Immature natural killer cell (primary cell): Measurements from ENCODE around the gene C3orf33. TPM values are rescaled to one million over a fixed set of nuclear protein-coding genes. Genes with fewer than 3 reads are reported as not detected.

ENCODE experiments used
- DNase-seq, 3 donors: peaks; one replicate each; pipeline ENCODE4 v3.0.0; 2022; ENCODE audit warnings: mixed read lengths in 1 of 3
- H3K27ac Mint-ChIP-seq, 6 donors: one replicate each; pipeline ENCODE4 v1.8.0; 2020; ENCODE audit warnings: mixed read lengths in 6 of 6, mild to moderate bottlenecking in 5 of 6, inconsistent platforms in 4 of 6, moderate library complexity in 3 of 6
- H3K27me3 Mint-ChIP-seq, 3 donors: one replicate each; pipeline ENCODE4 v1.8.0; 2020 to 2021; ENCODE audit warnings: low read depth in 3 of 3, mild to moderate bottlenecking in 3 of 3, mixed read lengths in 3 of 3, moderate library complexity in 3 of 3, inconsistent platforms in 1 of 3
- H3K36me3 Mint-ChIP-seq, 3 donors: one replicate each; pipeline ENCODE4 v1.8.0; 2020; ENCODE audit warnings: mixed read lengths in 3 of 3, inconsistent platforms in 2 of 3, mild to moderate bottlenecking in 2 of 3
- H3K4me1 Mint-ChIP-seq, 2 donors: one replicate each; pipeline ENCODE4 v1.8.0; 2020; ENCODE audit warnings: inconsistent platforms in 2 of 2, mild to moderate bottlenecking in 2 of 2, mixed read lengths in 2 of 2, moderate library complexity in 1 of 2
- H3K4me3 Mint-ChIP-seq, 5 donors: one replicate each; pipeline ENCODE4 v1.8.0; 2020; ENCODE audit warnings: mild to moderate bottlenecking in 5 of 5, mixed read lengths in 5 of 5, inconsistent platforms in 3 of 5, moderate library complexity in 3 of 5
- H3K9me3 Mint-ChIP-seq, 6 donors: one replicate each; pipeline ENCODE4 v1.8.0; 2020; ENCODE audit warnings: mild to moderate bottlenecking in 6 of 6, mixed read lengths in 6 of 6, inconsistent platforms in 4 of 6, moderate library complexity in 3 of 6
- polyA plus RNA-seq, 3 donors: library from polyadenylated mRNA; unstranded; fragments of 300-500 nt; fragmentation: Illumina TruSeq; gene quantifications; one replicate each; pipeline ENCODE4 v1.2.3, GENCODE V29; 2021

C3orf33 gene
- polyA plus RNA-seq, 3 donors from 2014 or later, result 1.2 to 3.2 (median 2.2) TPM

DNA sequence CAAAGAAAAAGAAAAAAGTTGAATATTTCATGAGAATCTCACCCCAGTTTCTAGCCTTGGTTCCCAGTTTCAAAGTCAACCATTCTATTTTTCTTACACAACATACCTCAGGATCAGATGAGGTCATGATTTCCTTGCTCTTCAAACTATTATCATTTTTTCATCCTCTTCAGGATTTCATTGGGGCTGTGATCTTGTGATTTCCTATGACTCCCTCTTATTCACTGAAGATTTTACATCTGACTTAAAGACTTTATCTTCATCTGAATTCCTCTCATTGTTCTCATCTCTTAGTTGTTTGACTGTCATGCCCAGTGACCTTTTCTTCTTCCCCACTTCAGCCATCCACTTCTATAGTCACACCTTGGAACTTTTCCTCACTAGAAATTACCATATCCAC lies 3.1 kb upstream of the C3orf33 start:
- Mint-ChIP-seq H3K4me3 (no peak overlapping the region), H3K4me1 (peaks cover 7 to 16% of the 10 kb centered on the region in 2 donors), H3K27ac (no peak overlapping the region), H3K27me3 (no peaks in the 10 kb centered on the region), H3K36me3 (peaks cover 0 to 5% (median 0%) of the 10 kb centered on the region in 3 donors), H3K9me3 (no peaks in the 10 kb centered on the region)
- DNase-seq, result no peak

DNA sequence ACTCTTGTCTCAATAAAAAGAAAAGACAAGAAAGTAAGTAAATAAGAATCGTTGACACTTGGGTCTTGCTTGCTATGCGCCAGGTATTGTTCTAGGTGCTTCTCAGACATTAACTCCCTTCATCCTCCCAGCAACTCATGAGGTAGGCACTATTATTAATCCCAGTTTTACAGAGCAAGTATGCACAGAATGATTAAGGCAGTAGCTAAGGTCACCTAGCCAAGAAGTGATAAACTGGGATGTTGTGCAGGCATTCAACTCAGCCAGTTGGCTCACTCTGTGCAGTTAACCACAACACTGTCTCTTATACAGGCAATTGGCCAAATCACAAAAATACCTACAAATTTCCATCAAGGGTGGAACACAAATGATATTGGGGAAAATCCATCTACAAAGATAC lies 1.7 kb upstream of the C3orf33 start:
- Mint-ChIP-seq H3K27me3 (no peaks in the 10 kb centered on the region), H3K9me3 (no peaks in the 10 kb centered on the region), H3K27ac (no peak overlapping the region), H3K36me3 (peaks cover 0 to 5% (median 4%) of the 10 kb centered on the region in 3 donors), H3K4me1 (peaks cover 7 to 16% of the 10 kb centered on the region in 2 donors), H3K4me3 (no peak overlapping the region)
- no peak for DNase-seq

DNA sequence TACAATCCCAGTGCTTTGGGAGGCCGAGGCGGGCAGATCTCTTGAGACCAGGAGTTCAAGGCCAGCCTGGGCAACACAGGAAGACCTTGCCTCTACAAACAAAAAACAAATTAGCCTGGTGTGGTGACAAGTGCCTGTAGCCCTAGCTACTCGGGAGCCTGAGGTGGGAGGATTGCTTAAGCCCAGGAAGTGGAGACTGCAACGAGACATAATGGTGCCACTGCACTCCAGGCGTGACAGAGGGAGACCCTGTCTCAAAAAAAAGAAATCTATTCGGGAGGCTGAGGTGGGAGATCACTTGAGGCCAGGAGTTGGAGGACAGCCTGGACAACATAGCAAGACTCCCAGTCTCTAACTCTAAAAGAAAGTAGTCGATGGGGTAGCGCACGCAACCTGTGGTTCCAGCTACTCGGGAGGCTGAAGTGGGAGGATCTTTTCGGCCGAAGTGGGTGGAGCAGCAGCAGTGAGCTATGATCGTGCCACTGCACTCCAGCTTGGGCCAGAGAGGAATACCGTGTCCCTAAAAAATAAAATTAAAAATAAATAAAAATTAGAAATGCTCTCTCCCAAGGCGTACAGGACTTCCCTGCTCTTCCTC lies 775 bp downstream of the C3orf33 start:
- H3K4me1 Mint-ChIP-seq, result peaks cover 8 to 16% of the 10 kb centered on the region in 2 donors
- peak overlapping the region; percentile 87 to 90 (median 88) for H3K4me3 Mint-ChIP-seq
- peak overlapping the region; percentile 70 to 88 (median 80) for H3K27ac Mint-ChIP-seq
- H3K27me3 Mint-ChIP-seq, result no peaks in the 10 kb centered on the region
- no peak for DNase-seq
- H3K9me3 Mint-ChIP-seq, result no peaks in the 10 kb centered on the region
- H3K36me3 Mint-ChIP-seq, result peaks cover 5 to 13% (median 6%) of the 10 kb centered on the region in 3 donors

DNA sequence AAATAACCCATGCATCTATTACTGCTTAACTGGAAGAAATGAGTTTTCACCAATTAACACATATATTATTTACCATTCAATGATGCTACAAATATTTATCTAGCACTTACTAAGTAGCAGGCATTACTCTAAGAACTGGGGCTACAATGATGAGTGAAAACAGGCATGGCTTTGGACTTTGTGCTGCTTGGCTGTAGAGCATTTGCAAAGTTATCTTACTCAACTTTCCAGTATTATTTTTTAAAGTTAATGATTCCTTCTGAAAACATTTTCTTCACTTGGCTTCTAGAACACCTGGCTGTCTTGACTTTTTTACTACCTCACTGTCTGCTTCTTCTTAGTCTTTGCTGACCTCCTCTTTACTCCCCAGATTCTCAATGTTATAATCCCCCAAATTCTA lies 1.8 kb downstream of the C3orf33 start:
- Mint-ChIP-seq H3K9me3 (no peaks in the 10 kb centered on the region), H3K36me3 (peaks cover 9 to 17% (median 14%) of the 10 kb centered on the region in 3 donors), H3K27me3 (no peaks in the 10 kb centered on the region), H3K4me3 (peak overlapping the region in 3 of 5 donors; percentile 36 to 88 (median 87)), H3K27ac (peak overlapping the region in 5 of 6 donors; percentile 5 to 85 (median 70)), H3K4me1 (peaks cover 8 to 21% of the 10 kb centered on the region in 2 donors)
- DNase-seq, result no peak

GRCh38 chr3:155792532-155792931 lies 13.5 kb downstream of the C3orf33 start:
- H3K27ac Mint-ChIP-seq, result no peak overlapping the region
- H3K36me3 Mint-ChIP-seq, result peaks cover 14 to 51% (median 18%) of the 10 kb centered on the region in 3 donors
- H3K27me3 Mint-ChIP-seq, result no peaks in the 10 kb centered on the region
- no peak for DNase-seq
- H3K4me3 Mint-ChIP-seq, result no peak overlapping the region
- H3K4me1 Mint-ChIP-seq, result peaks cover 0 to 2% of the 10 kb centered on the region in 2 donors
- peaks cover 0 to 3% (median 0%) of the 10 kb centered on the region in 6 donors for H3K9me3 Mint-ChIP-seq

- Mint-ChIP-seq H3K4me1 (peaks cover 0 to 2% of the 10 kb centered on the region in 2 donors), H3K36me3 (peaks cover 11 to 46% (median 15%) of the 10 kb centered on the region in 3 donors), H3K27me3 (no peaks in the 10 kb centered on the region), H3K27ac (no peak overlapping the region), H3K4me3 (no peak overlapping the region), H3K9me3 (peaks cover 0 to 3% (median 0%) of the 10 kb centered on the region in 6 donors)
- DNase-seq, result no peak
Measured at GRCh38 chr3:155791190-155791589, 14.9 kb downstream of the C3orf33 start.

- H3K4me1 Mint-ChIP-seq, result peaks cover 0 to 2% of the 10 kb centered on the region in 2 donors
- peaks cover 0 to 3% (median 0%) of the 10 kb centered on the region in 6 donors for H3K9me3 Mint-ChIP-seq
- H3K36me3 Mint-ChIP-seq, result peaks cover 8 to 42% (median 12%) of the 10 kb centered on the region in 3 donors
- H3K4me3 Mint-ChIP-seq, result no peak overlapping the region
- no peak for DNase-seq
- no peak overlapping the region for H3K27ac Mint-ChIP-seq
- no peaks in the 10 kb centered on the region for H3K27me3 Mint-ChIP-seq
Measured at GRCh38 chr3:155790272-155790925, 15.7 kb downstream of the C3orf33 start.

DNA sequence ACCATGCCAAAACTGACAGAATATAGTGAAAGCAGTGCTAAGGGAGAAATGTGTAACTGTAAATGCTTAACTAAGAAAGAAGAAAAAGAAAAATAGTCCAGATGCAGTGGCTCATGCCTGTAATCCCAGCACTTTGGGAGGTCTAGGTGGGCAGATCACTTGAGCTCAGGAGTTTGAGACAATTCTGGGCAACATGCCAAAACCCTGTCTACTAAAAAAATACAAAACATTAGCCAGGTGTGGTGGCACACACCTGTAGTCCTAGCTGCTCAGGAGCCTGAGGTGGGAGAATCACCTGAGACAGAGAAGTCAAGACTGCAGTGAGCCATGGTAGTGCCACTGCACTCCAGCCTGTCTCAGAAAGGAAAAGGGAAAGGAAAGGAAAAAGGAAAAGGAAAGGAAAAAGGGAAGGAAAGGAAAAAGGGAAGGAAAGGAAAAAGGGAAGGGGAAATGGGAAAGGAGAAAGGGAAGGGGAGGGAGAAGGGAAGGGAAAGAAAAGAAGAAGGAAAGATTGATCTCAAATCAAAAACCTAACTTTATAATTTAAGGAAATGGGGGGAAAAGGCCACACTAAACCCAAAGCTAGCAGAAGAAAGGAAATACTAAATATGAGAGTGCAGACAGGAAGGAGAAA lies 20.3 kb downstream of the C3orf33 start:
- no peak overlapping the region for H3K27ac Mint-ChIP-seq
- peaks cover 0 to 11% (median 9%) of the 10 kb centered on the region in 6 donors for H3K9me3 Mint-ChIP-seq
- H3K4me1 Mint-ChIP-seq, result peaks cover 0 to 2% of the 10 kb centered on the region in 2 donors
- peaks cover 13 to 19% (median 16%) of the 10 kb centered on the region in 3 donors for H3K36me3 Mint-ChIP-seq
- H3K27me3 Mint-ChIP-seq, result no peaks in the 10 kb centered on the region
- no peak for DNase-seq
- H3K4me3 Mint-ChIP-seq, result no peak overlapping the region

DNA sequence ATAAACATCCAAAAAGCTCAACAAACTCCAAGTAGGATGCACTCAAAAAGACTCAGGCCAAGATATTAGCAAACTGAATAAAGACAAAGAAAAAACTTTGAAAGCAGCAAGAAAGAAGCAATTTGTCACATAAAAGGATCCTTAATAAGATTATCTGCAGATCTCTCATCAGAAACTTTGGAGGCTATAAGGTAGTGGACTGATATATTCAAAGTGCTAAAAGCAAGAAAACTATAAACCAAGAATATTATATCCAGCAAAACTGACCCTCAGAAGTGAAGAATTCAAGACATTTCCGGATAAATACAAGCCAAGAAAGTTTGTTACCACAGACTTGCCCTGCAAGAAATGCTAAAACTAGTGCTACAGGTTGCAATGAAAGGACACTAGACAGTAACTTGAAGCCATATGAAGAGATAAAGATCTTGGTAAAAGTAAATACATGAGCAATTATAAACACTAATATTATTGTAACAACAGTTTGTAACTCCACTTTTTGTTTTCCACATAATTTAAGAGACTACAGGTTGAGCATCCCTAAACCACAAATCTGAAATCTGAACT lies 23.6 kb downstream of the C3orf33 start:
- peaks cover 0 to 11% (median 9%) of the 10 kb centered on the region in 6 donors for H3K9me3 Mint-ChIP-seq
- H3K27ac Mint-ChIP-seq, result no peak overlapping the region
- DNase-seq, result no peak
- no peak overlapping the region for H3K4me3 Mint-ChIP-seq
- no peaks in the 10 kb centered on the region for H3K4me1 Mint-ChIP-seq
- peaks cover 24 to 35% (median 26%) of the 10 kb centered on the region in 3 donors for H3K36me3 Mint-ChIP-seq
- peaks cover 0 to 2% (median 0%) of the 10 kb centered on the region in 3 donors for H3K27me3 Mint-ChIP-seq

- DNase-seq, result no peak
- H3K4me1 Mint-ChIP-seq, result no peaks in the 10 kb centered on the region
- H3K27ac Mint-ChIP-seq, result no peak overlapping the region
- H3K27me3 Mint-ChIP-seq, result peaks cover 0 to 2% (median 0%) of the 10 kb centered on the region in 3 donors
- H3K4me3 Mint-ChIP-seq, result no peak overlapping the region
- H3K36me3 Mint-ChIP-seq, result peaks cover 24 to 35% (median 26%) of the 10 kb centered on the region in 3 donors
- H3K9me3 Mint-ChIP-seq, result peaks cover 0 to 11% (median 9%) of the 10 kb centered on the region in 6 donors
Measured at GRCh38 chr3:155780291-155780690, 25.8 kb downstream of the C3orf33 start.

GRCh38 chr3:155778462-155778861 lies 27.6 kb downstream of the C3orf33 start:
- H3K4me3 Mint-ChIP-seq, result no peak overlapping the region
- no peak overlapping the region for H3K27ac Mint-ChIP-seq
- H3K9me3 Mint-ChIP-seq, result peaks cover 0 to 11% (median 9%) of the 10 kb centered on the region in 6 donors
- H3K4me1 Mint-ChIP-seq, result no peaks in the 10 kb centered on the region
- peaks cover 0 to 2% (median 0%) of the 10 kb centered on the region in 3 donors for H3K27me3 Mint-ChIP-seq
- H3K36me3 Mint-ChIP-seq, result peaks cover 32 to 51% (median 41%) of the 10 kb centered on the region in 3 donors
- no peak for DNase-seq

DNA sequence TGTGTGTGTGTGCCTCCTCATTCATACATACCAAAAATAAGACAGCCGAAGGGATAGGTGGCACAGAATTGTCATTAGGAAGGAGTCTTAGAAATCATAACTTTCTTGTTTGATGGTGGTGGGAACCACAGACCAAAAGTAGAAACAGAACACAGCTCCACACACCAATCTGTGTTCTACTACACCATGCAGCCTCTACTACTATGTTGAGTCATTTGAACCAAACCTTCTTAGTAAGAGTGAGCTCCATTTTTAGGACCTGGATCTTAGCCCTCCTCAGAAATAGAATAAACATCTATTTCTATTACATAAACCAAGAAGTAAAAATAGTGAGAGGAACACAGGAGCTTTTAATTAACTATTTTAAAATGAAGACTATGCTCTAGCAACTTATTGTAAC lies 33.3 kb downstream of the C3orf33 start:
- no peak for DNase-seq
- Mint-ChIP-seq H3K27me3 (no peaks in the 10 kb centered on the region), H3K36me3 (peaks cover 19 to 34% (median 27%) of the 10 kb centered on the region in 3 donors), H3K9me3 (peaks cover 0 to 2% (median 0%) of the 10 kb centered on the region in 6 donors), H3K4me3 (no peak overlapping the region), H3K4me1 (no peaks in the 10 kb centered on the region), H3K27ac (no peak overlapping the region)

DNA sequence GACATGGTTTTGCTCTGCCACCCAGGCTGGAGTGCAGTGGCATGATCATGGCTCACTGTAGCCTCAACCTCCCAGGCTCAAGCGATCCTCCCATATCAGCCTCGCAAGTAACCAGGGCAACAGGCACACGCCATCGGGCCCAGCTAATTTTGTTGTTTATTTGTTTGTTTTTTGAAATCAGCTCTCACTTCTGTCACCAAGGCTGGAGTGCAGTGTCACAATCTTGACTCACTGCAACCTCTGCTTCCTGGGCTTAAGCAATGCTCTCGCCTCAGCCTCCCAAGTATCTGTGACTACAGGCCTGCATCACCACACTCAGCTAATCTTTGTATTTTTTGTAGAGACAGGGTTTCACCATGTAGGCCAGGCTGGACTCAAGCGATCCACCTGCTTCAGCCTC lies 35.0 kb downstream of the C3orf33 start:
- no peak overlapping the region for H3K27ac Mint-ChIP-seq
- H3K27me3 Mint-ChIP-seq, result no peaks in the 10 kb centered on the region
- peaks cover 19 to 31% (median 27%) of the 10 kb centered on the region in 3 donors for H3K36me3 Mint-ChIP-seq
- peaks cover 0 to 2% (median 0%) of the 10 kb centered on the region in 6 donors for H3K9me3 Mint-ChIP-seq
- no peak overlapping the region for H3K4me3 Mint-ChIP-seq
- no peaks in the 10 kb centered on the region for H3K4me1 Mint-ChIP-seq
- DNase-seq, result no peak

GRCh38 chr3:155766206-155766605 lies 39.9 kb downstream of the C3orf33 start:
- peaks cover 3 to 24% (median 23%) of the 10 kb centered on the region in 3 donors for H3K36me3 Mint-ChIP-seq
- DNase-seq, result no peak

More at GRCh38 chr3:155766206-155766605, 39.9 kb downstream of the C3orf33 start:
- H3K9me3 Mint-ChIP-seq, result no peaks in the 10 kb centered on the region
- no peaks in the 10 kb centered on the region for H3K4me1 Mint-ChIP-seq
- H3K27me3 Mint-ChIP-seq, result no peaks in the 10 kb centered on the region
- H3K4me3 Mint-ChIP-seq, result no peak overlapping the region
- no peak overlapping the region for H3K27ac Mint-ChIP-seq
